GM15510 (cell line): ENCODE data around the gene CENPU.

Source experiments
- POLR2A ChIP-seq: IDR thresholded peaks from 3 replicates; pipeline ENCODE4 v1.6.1; 2011; ENCODE audit warnings: borderline replicate concordance; ENCODE audit not compliant: insufficient read length; ENCODE audit errors: extremely low read depth

Gene CENPU

GRCh38 chr4:184645904-184646610, 87.8 kb downstream of the CENPU start:
- no peak for TF ChIP-seq POLR2A

- TF ChIP-seq POLR2A = no peak
Observed at GRCh38 chr4:184644553-184645307, 89.2 kb downstream of the CENPU start.
